MG63 (cell line): Measurements from ENCODE around the gene ZFPL1. TPM values are rescaled to one million over a fixed set of nuclear protein-coding genes. Genes with fewer than 3 reads are reported as not detected.

ENCODE experiments used
- DNase-seq: peaks from one replicate; pipeline ENCODE4 v3.0.0-alpha.2; 2020
- H3K27me3 ChIP-seq: fragments of 250-450 bp; sonication (Bioruptor Pico); 2 replicates; pipeline ENCODE4 v1.5.1; 2020; ENCODE audit warnings: mild to moderate bottlenecking, moderate library complexity
- H3K36me3 ChIP-seq: fragments of 250-450 bp; sonication (Bioruptor Pico); 2 replicates; pipeline ENCODE4 v1.5.1; 2020; ENCODE audit warnings: mild to moderate bottlenecking, moderate library complexity
- H3K4me3 ChIP-seq: fragments of 250-450 bp; sonication (Bioruptor Pico); 2 replicates; pipeline ENCODE4 v1.5.1; 2020; ENCODE audit warnings: mild to moderate bottlenecking, moderate library complexity
- H3K9me3 ChIP-seq: fragments of 250-450 bp; sonication (Bioruptor Pico); 2 replicates; pipeline ENCODE4 v1.5.1; 2020; ENCODE audit warnings: mild to moderate bottlenecking, moderate library complexity
- total RNA-seq: library from RNA; depleted of rRNA; stranded (reverse); fragments of >200 nt; shearing (Covaris generic); gene quantifications from 2 replicates; pipeline ENCODE4 v1.2.3, GENCODE V29; 2014; ENCODE audit warnings: low replicate concordance; rRNA removed

ZFPL1 gene
- 70.2 and 88.7 TPM in 2 replicates for total RNA-seq

- DNase-seq = peak; percentile 96
- H3K36me3 ChIP-seq = peaks cover 59% of the 10 kb centered on the region
- peak within 1 kb of the TSS; percentile 77 for H3K4me3 ChIP-seq
Observed at GRCh38 chr11:65083834-65084597, at the start of gene ZFPL1, which contains the start of gene CDCA5. Gene ZFPL1, plus strand, starts transcription at chr11:65084222. Its CDS starts 477 bp downstream, at chr11:65084699. Gene CDCA5, minus strand, starts transcription at chr11:65084040. Its CDS starts 62 bp downstream, at chr11:65083978.

GRCh38 chr11:65034423-65034822 is 49.6 kb upstream of the ZFPL1 start:
- no peak for DNase-seq
- no peaks in the 10 kb centered on the region for H3K9me3 ChIP-seq
- H3K4me3 ChIP-seq = no peak overlapping the region
- peaks cover 4% of the 10 kb centered on the region; the same call in 1 of the 2 replicates for H3K36me3 ChIP-seq
- H3K27me3 ChIP-seq = no peaks in the 10 kb centered on the region

More at GRCh38 chr11:65083834-65084597, at the start of gene ZFPL1, which contains the start of gene CDCA5:
- Histone ChIP-seq H3K27me3 (no peaks in the 10 kb centered on the region), H3K9me3 (no peaks in the 10 kb centered on the region)

GRCh38 chr11:65035579-65035978 is 48.4 kb upstream of the ZFPL1 start:
- DNase-seq = no peak
- peaks cover 4% of the 10 kb centered on the region; the same call in 1 of the 2 replicates for H3K36me3 ChIP-seq
- H3K9me3 ChIP-seq = no peaks in the 10 kb centered on the region
- H3K4me3 ChIP-seq = no peak overlapping the region
- no peaks in the 10 kb centered on the region for H3K27me3 ChIP-seq

GRCh38 chr11:65036931-65037330 is 47.1 kb upstream of the ZFPL1 start:
- peak; percentile 65 for DNase-seq
- Histone ChIP-seq H3K27me3 (no peaks in the 10 kb centered on the region), H3K9me3 (no peaks in the 10 kb centered on the region)

GRCh38 chr11:65040520-65040846 is 43.5 kb upstream of the ZFPL1 start:
- no peak for DNase-seq
- Histone ChIP-seq H3K27me3 (no peaks in the 10 kb centered on the region), H3K4me3 (peak overlapping the region; percentile 63), H3K36me3 (peaks cover 27% of the 10 kb centered on the region), H3K9me3 (no peaks in the 10 kb centered on the region)

More at GRCh38 chr11:65036931-65037330, 47.1 kb upstream of the ZFPL1 start:
- H3K36me3 ChIP-seq = peaks cover 4% of the 10 kb centered on the region; the same call in 1 of the 2 replicates
- H3K4me3 ChIP-seq = no peak overlapping the region

- Histone ChIP-seq H3K9me3 (no peaks in the 10 kb centered on the region), H3K36me3 (peaks cover 32% of the 10 kb centered on the region), H3K4me3 (peak within 1 kb of the TSS; percentile 63), H3K27me3 (no peaks in the 10 kb centered on the region)
- peak; percentile 98 for DNase-seq
Observed at GRCh38 chr11:65040847-65041622, 43.0 kb upstream of the ZFPL1 start, which contains the start of gene SAC3D1. Gene SAC3D1, plus strand, starts transcription at chr11:65041210. Its CDS starts 83 bp downstream, at chr11:65041293.

- peaks cover 34% of the 10 kb centered on the region for H3K36me3 ChIP-seq
- H3K9me3 ChIP-seq = no peaks in the 10 kb centered on the region
- no peaks in the 10 kb centered on the region for H3K27me3 ChIP-seq
- H3K4me3 ChIP-seq = peak overlapping the region; percentile 63
- no peak for DNase-seq
Observed at GRCh38 chr11:65042891-65043290, 41.1 kb upstream of the ZFPL1 start.

GRCh38 chr11:65043881-65044501 is 40.0 kb upstream of the ZFPL1 start:
- H3K27me3 ChIP-seq = no peaks in the 10 kb centered on the region

GRCh38 chr11:65045061-65045460 is 39.0 kb upstream of the ZFPL1 start:
- DNase-seq = no peak
- H3K27me3 ChIP-seq = no peaks in the 10 kb centered on the region
- H3K9me3 ChIP-seq = no peaks in the 10 kb centered on the region
- no peak overlapping the region for H3K4me3 ChIP-seq
- H3K36me3 ChIP-seq = peaks cover 32% of the 10 kb centered on the region

More at GRCh38 chr11:65043881-65044501, 40.0 kb upstream of the ZFPL1 start:
- Histone ChIP-seq H3K9me3 (no peaks in the 10 kb centered on the region), H3K4me3 (no peak overlapping the region), H3K36me3 (peaks cover 32% of the 10 kb centered on the region)
- DNase-seq = peak; percentile 80

- no peak for DNase-seq
- Histone ChIP-seq H3K36me3 (peaks cover 32% of the 10 kb centered on the region), H3K4me3 (no peak overlapping the region), H3K9me3 (no peaks in the 10 kb centered on the region), H3K27me3 (no peaks in the 10 kb centered on the region)
Observed at GRCh38 chr11:65045728-65046127, 38.3 kb upstream of the ZFPL1 start.

GRCh38 chr11:65047581-65048422 is 36.2 kb upstream of the ZFPL1 start:
- Histone ChIP-seq H3K36me3 (peaks cover 27% of the 10 kb centered on the region), H3K27me3 (no peaks in the 10 kb centered on the region), H3K9me3 (no peaks in the 10 kb centered on the region), H3K4me3 (no peak overlapping the region)
- no peak for DNase-seq

- no peak for DNase-seq
- H3K9me3 ChIP-seq = no peaks in the 10 kb centered on the region
- H3K27me3 ChIP-seq = no peaks in the 10 kb centered on the region
Observed at GRCh38 chr11:65051398-65051858, 32.6 kb upstream of the ZFPL1 start.

GRCh38 chr11:65053827-65054508 is 30.1 kb upstream of the ZFPL1 start:
- DNase-seq = no peak
- Histone ChIP-seq H3K27me3 (no peaks in the 10 kb centered on the region), H3K9me3 (no peaks in the 10 kb centered on the region), H3K4me3 (no peak overlapping the region), H3K36me3 (no peaks in the 10 kb centered on the region)

More at GRCh38 chr11:65051398-65051858, 32.6 kb upstream of the ZFPL1 start:
- peaks cover under 1% of the 10 kb centered on the region; the same call in 1 of the 2 replicates for H3K36me3 ChIP-seq
- no peak overlapping the region for H3K4me3 ChIP-seq

- Histone ChIP-seq H3K4me3 (no peak overlapping the region), H3K9me3 (no peaks in the 10 kb centered on the region), H3K36me3 (no peaks in the 10 kb centered on the region), H3K27me3 (no peaks in the 10 kb centered on the region)
- DNase-seq = no peak
Observed at GRCh38 chr11:65055538-65055937, 28.5 kb upstream of the ZFPL1 start.

GRCh38 chr11:65056999-65057398 is 27.0 kb upstream of the ZFPL1 start:
- Histone ChIP-seq H3K9me3 (no peaks in the 10 kb centered on the region), H3K27me3 (no peaks in the 10 kb centered on the region), H3K4me3 (no peak overlapping the region), H3K36me3 (no peaks in the 10 kb centered on the region)
- no peak for DNase-seq
